Suppressor macrophage treated with lipopolysaccharide for 1 hour (primary cell): ENCODE data around the gene JPH4.
A peak's percentile ranks its signal among the peaks of the same experiment; 100 is the strongest.
"Not testable (repeated sequence)": the region's sequence is repeated elsewhere in the genome, so short reads cannot be mapped to it uniquely, and the experiment has no call there.

Source experiments
- DNase-seq, 3 donors: peaks; one replicate each; pipeline ENCODE4 v3.0.0-alpha.2; 2020 to 2022

JPH4 gene

DNA sequence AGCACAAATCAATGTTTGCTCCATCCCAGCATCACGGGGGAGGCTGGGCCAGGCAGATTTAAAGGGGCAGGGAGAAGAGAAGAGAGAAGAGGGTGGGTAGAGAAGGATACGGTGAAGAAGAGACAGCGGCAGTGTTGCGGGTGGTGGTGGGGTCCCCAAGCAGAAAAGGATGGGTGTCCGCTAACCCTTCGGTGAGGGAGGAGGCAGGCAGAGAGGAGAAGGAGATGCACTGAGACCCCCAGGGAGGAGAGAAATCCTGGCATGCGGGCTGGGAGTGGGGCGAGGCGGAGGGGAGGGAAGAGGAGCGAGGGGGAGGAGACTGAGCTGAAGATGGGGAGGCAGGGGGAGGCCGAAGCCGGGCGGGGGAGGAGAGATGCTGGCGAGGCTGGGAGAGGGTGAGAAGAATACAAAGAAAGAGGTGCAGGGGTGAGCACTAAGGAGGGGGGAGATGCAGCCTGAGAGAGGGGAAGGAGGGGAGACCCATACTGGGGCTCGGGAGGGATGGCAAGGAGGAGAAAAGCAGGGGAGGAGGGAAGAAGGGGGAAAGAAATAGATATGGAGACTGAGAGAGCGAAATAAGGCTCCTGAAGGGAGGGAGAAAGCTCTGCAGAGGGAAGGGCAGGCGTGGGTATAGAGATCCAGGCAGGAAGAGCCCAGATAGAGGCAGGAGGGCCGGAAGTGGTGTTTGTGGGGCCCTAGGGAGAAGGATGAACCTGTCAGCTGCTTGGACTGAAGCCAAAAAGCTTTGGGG is at the start of gene JPH4:
TSS of gene JPH4 (minus strand) at position 231 of the 751 bp plus-strand sequence. CDS start 1,337 bp downstream, outside the sequence.
- peak in 1 of 3 donors; percentile 14 for DNase-seq

DNA sequence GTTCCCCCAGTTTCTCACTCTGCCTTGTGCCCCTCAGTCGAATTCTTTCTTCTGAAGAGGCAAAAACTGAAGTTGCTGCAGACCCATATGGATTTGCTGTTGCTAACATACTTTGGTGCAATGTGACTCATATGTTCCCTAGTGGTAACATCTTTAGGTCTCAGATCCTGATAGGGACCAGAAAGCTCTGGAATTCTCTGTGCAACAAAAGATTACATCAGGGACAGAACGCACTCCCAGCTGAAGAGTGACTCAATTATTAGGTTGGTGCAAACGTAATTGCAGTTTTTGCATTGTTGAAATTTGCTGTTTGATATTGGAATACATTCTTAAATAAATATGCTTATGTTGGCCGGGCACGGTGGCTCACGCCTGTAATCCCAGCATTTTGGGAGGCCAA is 49.4 kb upstream of the JPH4 start:
- DNase-seq: no peak

DNA sequence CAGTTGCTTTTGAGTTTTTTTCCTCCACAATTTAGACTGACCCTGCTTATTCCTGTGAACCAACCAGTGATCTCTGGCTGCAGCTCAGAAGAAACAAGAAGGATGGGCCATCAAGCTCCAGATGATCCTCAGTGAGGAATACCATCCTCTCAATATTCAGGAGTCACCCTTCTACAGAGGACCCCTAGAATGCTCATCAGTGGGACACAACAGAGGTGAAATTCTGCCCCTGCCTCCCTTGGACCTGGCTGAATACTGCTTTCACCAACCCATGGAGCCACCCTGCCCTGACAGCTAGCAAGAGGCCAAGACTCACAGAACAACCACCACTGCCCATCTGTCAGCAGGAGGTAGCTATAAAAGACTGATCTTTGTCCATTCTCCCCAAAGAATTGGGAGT is 48.4 kb upstream of the JPH4 start:
- DNase-seq: no peak

DNA sequence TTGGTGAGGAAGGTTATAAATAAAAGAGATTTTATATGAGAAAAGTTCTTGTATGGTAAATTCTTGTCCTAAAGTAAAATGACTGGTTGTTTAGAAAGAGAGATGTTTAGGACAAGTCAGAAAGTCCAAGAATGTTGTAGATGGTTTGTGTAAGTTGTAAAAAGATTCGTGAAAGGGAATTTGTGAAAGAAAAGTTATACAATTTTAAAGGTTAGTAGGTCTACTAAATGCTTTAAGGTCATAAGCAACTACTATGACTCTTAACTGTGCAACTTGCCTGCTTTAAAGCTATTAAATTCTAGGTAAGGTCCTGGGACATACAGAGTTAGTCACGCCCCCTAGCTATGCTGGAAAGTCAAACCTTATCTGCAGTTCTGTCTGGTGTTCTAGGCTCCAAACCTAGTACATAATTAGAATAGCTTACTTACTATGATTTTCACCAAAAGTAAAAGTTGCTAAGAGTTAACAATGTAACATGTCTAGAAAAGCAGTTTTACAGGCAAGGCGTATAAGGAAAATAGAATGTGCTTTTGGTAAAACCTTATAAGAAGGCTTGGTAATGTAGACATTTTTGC is 46.3 kb upstream of the JPH4 start:
- no peak for DNase-seq

DNA sequence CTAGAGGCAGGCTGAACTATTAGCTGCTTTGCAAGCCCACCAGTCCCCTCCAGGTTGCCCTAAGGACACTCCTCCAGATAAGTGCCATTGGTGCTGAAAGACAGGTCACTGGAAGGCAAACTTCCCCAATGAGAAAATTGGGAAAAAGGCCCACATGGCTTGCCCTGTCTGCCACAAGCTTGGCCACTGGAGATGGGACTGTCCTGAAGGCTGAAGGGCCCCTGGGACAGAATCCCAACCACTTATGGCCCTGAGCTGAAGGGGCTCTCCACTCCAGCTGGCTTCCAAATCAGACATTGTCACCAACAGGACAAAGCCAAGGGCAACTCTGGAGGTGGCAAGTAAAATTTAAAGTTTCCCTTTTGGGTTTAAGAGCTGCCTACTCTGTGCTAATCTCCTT is 45.4 kb upstream of the JPH4 start:
- no peak for DNase-seq

DNA sequence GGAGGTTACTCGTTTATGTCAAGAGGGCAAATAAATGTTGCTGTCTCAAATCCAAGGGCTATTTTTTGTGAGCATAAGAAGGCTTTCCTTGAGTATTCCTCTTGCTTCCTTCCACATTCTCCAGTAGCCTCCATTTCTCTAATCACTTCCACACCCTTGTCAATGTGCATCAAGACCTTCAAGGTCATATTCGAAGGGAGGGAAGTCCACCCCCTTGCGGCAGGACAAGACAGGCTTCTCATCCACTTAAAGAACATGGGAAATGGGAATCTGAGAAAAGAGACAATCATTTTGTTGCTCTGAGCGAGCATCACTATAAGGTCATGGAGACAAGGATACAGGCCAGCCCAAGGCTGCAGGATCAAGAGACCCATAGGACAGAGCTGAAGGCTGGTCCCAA is 44.4 kb upstream of the JPH4 start:
- no peak for DNase-seq

DNA sequence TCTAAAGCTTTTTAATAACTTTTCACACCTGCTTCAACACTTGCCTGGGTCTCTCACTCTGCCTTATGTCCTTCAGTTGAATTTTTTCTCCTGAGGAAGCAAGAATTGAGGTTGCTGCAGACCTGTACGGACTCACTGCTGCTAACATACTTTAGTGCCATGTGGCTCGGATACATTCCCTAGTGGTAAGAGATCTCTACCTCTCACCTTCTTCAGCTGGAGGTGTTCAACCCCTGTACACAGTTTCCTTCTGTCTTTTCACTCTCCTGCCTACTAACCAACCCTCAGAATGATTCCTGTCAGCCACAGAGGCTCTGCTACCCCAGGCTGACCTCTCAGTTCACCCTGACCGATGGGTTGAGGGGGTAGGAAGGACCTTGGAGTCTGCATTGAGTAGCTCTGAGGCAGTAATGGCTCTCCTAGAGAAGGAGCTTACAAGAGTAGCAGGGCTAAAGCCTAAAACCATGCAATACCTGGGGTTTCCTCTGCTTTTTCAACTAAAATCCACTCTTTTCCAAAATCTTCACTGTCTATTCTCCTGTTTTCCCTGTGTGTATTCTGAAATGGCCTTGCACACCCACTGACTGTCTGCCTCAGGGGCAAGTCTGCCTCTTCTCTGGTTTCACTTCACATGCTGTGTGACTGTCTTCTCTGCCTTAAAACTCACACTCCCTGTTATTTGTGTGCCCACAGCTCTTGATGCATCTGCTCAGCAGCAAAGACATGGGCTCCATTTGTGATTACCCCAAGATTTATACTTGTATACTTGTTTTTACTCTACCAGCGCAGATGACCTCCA is 43.5 kb upstream of the JPH4 start:
- DNase-seq: no peak

DNA sequence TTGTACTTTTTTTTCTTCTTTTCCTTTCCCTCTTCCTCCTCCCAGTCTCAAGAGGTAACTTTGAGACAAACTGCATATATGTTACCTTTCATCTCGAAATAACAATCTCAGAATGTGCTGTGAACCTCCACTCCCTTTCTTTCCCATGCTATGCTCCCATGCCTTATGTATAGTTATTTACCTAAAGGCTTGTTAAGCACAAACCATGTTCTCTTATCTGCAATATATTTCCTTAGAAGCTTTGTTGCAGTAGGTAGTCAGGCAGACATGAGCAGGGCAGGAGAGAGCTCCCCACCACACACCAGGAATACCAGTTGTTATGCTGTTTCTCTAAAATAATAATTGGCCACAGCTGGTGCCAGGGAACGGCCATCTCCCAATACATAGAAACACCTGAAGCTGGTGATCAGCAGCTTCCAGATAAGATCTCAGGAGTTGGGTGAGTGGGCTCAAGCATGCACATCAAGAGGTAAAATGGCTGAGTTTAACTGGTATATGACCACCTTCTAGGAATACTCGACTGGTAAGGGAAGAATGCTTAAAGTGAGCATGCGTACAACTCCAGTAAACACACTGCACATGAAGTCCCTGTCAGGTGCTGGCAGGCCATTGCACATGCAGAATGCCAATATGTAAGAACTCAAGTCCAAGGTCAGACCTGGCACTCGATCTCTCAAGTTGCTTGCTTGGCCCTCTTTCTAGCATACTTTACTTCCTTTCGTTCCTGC is 42.8 kb upstream of the JPH4 start:
- no peak for DNase-seq

DNA sequence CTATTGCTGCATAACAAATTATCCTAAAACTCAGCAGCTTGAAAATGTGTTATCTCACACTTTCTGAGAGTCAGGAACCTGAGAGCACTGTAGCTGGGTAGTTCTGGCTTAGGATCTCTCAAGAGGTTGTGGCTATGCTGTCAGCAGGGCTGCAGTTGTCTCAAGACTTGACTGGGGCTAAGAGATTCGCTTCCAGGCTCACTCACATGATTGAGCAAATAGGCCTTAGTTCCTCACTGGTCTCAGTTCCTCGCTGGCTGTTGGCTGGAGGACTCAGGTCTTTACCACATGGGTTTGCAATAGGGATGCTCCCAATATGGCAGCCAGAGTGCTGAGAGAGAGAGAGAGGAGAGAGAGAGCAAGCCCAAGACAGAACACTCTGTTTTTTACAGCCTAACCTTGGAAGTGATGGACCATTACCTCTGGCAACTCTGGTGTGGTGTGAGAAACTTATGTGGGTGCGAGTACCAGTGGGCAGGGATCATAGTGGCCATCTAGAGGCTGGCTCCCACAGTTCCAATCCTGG is 41.6 kb upstream of the JPH4 start:
- DNase-seq: peak in 1 of 3 donors; percentile 18

DNA sequence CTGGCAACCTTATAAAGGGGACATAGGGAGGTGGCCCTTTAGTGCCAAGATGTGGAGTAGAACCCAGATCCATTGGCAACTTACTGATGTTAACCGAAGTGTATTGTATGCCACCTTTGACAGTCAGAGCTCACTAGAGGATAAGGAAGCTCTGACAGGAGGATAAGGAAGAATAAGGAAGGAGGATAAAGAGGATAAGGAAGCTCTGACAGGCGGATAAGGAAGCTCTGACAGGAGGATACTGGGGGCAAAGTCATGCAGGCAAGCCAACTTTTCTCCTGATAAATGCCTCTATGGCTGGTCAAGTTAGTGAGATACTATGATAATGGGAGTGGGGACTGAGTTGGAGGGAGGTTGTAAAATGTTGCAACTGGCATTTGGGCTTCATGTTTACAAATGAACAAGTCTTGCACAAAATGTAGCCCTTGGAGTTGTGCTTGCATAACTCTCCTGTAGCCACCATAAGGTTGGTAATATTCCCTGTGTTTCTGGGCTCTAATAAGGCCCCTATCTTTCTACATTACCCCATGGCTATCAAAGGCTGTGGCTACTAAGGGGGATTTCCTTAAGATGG is 39.9 kb upstream of the JPH4 start:
- DNase-seq: no peak

DNA sequence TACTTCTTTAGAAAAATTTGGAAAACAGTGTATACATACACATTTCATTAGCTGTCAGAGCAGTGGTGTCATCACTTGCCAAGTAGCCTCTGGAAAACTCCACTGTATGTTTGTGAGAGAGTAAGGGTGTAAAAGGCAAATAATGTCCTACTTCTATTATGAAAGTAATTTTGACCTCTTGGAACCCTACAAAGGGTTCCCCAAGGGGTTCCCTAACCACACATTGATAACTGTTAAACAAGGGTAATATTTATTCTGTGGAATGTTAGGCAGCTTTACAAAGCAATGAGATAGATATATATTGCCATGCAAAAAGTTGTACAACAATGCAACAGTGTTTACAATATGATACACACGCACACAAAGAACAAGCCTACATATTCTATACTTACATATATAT is 38.9 kb upstream of the JPH4 start:
- no peak for DNase-seq

DNA sequence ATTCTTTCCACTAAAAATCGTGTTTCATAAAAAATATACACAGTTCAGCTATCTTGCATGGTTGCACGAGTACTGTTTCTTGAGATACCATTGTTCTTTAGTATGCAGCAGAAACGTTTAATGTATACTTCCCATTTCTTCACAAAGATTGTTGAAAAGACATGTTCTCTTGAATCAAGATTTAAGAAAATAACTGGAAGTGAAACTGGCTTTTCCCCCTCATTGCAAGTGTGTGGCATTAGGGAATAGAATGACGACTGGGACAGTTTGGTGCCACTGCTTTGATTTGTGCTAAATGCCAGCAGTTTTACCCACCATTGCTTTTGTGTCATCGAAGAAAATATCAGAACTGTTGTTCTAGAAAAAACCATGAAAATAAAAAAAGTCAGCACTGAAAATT is 37.3 kb upstream of the JPH4 start:
- DNase-seq: peak; percentile 58 to 80 (median 75)

DNA sequence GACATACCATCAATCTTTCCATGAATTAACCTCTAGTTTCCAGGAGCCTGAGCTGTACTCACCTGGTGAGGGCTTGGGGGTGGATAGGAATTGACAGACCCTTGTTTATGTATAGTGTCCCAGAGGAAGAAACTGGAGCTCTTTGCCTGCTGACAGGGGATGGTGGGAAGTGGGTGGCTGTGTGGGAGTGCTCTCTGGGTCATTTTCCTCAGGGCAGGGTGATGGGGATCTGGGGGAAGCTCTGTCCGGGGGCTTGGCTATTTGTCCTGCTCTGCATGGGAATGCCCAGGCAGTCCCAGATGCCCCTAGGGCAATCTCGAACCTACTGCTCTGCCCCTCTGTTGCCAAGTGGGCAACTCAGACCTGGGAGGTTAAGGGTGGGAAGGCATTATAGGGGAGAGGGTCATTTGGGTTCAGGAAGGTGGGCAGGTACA is 35.8 kb upstream of the JPH4 start:
- no peak for DNase-seq

DNA sequence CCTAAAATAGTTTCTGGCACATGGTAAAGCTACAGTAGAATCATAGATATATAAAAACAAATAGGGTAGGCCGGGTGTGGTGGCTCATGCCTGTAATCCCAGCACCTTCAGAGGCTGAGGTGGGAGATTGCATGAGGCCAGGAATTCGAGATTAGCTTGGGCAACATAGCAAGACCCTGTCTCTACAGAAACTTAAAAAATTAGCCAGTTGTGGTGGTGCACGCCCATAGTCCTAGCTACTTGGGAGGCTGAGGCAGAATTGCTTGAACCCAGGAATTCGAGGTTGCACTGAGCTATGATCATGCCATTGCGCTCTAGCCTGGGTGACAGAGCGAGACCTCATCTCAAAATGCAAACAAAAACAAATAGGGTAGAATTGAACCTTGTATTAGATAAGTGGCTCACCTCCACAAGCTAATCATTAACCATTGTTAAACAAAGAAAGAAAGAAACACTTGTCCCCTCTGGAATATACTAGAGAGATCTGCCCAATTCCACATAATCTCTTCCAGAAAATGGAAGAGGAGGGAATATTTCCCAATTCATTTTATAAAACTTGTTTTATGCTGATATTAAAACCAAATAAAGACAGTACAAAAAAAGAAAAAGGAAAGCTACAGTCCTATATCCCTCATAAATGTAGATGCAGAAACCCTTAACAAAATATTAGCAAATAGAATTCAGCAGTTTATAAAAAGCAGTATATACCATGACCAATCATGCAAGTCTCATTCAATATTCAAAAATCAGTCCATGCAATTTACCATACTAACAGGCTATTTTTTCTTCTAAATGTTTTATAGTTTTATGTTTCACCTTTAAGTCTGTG is 34.9 kb upstream of the JPH4 start:
- no peak for DNase-seq

DNA sequence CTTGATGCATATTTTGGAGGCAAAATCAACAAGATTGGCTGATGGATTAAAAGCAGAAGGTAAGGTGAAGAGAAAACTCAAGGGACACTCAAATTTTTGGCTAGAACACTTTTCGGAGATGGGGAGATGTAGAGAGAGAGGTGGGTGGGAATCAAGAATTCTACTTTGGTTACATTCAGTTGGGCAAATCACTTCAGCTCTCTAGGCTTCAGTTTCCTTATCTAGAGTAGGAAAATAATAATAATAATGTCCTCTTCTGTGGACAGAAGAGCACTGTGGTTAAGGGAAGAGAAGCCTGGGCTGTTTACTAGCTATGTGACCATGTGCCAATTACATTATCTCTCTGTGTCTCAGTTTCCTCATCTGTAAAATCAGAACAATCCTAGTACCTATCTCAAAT is 34.2 kb upstream of the JPH4 start:
- no peak for DNase-seq

DNA sequence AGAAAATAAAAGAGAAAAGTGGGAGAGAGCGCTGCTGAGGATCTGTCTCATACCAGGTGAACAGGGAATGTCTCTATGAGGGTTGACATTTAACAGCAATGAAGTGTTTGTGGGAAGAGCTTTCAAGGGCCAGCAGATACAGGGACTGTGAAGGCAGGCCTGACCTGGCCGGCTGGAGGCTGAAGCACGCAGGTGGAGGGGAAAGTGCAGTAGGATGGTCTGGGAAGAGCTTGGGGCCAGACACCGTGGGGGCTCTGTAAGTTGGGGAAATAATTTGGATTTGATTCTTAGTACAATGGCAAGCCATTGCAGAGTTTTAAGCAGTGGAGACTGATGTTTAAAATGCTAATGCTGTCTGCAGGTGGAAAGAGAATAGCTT is 33.8 kb upstream of the JPH4 start:
- no peak for DNase-seq

DNA sequence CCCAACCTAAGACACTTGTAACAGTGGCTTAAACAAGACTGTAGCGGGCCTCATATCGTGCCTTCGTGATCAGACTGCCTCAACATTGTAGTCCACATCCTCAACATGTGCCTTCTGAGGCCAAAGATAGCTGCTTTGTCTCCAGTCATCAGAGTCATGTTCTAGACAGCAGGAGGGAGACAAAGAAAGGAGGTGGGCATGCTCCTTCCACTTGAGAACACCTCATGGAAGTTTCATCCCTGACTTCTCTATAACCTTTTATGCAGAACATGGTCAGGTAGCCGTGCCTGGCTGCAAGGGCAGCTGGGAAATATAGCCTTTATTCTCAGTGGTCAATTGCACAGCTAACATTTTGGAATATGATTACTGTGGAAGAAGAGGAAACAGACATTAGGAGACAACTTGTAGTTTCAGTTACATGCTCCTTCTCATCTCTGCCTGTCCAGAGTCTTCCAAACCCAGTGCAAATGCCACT is 32.3 kb upstream of the JPH4 start:
- no peak for DNase-seq

DNA sequence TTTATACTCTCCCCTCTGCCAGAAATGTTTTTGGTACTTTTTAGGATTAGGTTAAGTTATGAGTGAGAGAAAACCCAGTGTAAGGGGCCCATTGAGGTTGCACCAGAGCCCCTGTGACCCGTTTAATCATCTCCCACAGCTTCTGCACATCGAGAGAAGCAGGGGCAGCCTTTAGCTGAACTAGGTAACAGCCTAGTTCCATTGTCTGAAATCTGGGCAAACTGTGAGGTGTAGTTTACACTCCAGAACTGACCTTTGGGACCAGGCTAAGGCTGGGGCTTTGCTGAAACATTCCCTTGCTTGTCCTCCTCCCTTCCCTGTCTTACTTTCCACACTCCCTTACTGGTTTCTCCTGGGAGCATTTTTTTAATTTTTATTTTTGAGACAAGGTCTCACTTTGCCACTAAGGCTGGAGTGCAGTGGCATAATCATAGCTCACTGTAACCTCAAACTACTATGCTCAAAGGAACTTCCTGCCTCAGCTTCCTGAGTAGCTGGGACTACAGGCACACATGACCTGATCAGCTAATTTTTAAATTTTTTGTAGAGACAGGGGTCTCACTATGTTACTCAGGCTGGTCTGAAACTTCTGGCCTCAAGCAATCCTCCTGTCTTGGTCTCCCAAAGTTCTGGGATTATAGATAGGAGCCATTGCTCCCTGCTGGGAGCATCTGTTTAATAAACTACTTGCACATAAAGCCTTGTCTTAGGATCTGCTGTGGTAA is 31.7 kb upstream of the JPH4 start:
- no peak for DNase-seq

DNA sequence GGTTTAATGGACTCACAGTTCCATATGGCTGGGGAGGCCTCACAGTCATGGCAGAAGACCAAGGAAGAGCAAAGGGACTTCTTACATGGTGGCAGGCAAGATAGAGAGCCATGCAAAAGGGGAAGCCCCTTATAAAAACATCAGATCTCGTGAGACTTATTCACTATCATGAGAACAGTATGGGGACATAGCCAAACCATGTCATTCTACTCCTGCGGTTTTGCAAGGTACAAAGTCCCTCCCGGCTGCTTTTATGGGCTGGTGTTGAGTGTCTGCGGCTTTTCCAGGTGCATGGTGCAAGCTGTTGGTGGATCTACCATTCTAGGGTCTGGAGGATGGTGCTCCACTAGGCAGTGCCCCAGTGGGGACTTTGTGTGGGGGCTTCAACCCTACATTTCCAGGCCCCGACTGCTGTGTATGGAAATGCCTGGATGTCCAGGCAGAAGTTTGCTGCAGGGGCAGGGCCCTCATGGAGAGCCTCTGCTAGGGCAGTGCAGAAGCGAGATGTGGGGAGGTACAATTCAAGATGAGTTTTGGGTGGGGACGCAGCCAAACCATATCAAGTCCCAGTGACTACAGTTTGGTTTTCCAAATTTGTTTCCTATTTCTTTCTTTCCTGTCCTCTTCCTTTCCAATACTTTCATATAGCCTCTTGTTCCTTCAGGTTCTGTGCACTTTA is 31.0 kb upstream of the JPH4 start:
- DNase-seq: not testable (repeated sequence)

DNA sequence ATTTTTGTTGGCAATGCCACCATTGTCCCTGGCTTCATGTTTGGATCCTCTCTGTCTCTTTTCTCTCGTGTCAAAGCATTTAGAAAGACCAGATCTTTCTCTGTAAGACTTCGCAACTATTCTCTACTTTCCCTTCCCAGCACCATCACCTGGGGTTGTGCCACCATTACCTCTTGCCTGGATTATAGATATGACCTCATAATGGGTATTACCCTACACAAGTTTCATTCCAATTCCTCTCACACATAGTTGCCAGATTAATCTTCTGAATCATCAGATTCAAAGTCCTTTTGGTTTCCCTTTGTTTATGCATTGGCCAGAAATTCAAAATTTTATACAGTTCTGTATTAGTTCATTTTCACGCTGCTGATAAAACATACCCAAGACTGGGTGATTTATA is 30.4 kb upstream of the JPH4 start:
- DNase-seq: peak in 1 of 3 donors; percentile 28
